CD4-positive, alpha-beta T cell (primary cell): ENCODE data around the gene TSC2. TPM values are rescaled to one million over a fixed set of nuclear protein-coding genes. Genes with fewer than 3 reads are reported as not detected.

Experiments
- ATAC-seq: fragments of 200-7000 bp; cut with Tn5 transposase; one replicate; pipeline ENCODE4 v1.10.0; 2022; ENCODE audit warnings: mild to moderate bottlenecking; ENCODE audit not compliant: poor library complexity
- CTCF ChIA-PET: fragments of 350-600 bp; sonication (Branson Sonifier 250); formaldehyde crosslinking; loops from one replicate; lab custom pipeline; 2021; ENCODE audit warnings: antibody characterized with exemption, inconsistent platforms; lab: Charles Lee
- POLR2A ChIA-PET: fragments of 350-600 bp; sonication (Branson Sonifier 250); formaldehyde crosslinking; loops from one replicate; lab custom pipeline; 2021; ENCODE audit warnings: antibody characterized with exemption, inconsistent platforms; lab: Charles Lee
- DNase-seq, 14 experiments: peaks; one replicate each; pipeline ENCODE4 v3.0.0-alpha.2; 2013 to 2020; ENCODE audit warnings: mixed read lengths in 2 of 14
- H3K27ac ChIP-seq, 2 donors: one replicate each; pipeline versions ENCODE4 v1.5.1 to v1.7.0; 2013; ENCODE audit warnings: low read length in 2 of 2, low read depth in 1 of 2, mild to moderate bottlenecking in 1 of 2
- H3K27me3 ChIP-seq, 2 experiments: 1 replicate in 1 of 2; 2 replicates in 1 of 2; pipeline versions ENCODE4 v1.6.1 to v1.7.0; 2013; ENCODE audit warnings: low read length in 2 of 2, control low read depth in 1 of 2, mild to moderate bottlenecking in 1 of 2, moderate library complexity in 1 of 2; ENCODE audit not compliant: insufficient read depth in 2 of 2, control insufficient read depth in 1 of 2
- H3K36me3 ChIP-seq: one replicate; pipeline ENCODE4 v1.6.1; 2013; ENCODE audit warnings: low read length, control low read depth; ENCODE audit not compliant: insufficient read depth
- H3K4me1 ChIP-seq: one replicate; pipeline ENCODE4 v1.6.1; 2013; ENCODE audit warnings: low read length, control low read depth; ENCODE audit not compliant: insufficient read depth
- H3K4me3 ChIP-seq: one replicate; pipeline ENCODE4 v1.5.1; 2013; ENCODE audit warnings: mild to moderate bottlenecking, low read length, moderate library complexity
- H3K9me3 ChIP-seq, 2 experiments: 1 replicate in 1 of 2; 2 replicates in 1 of 2; pipeline versions ENCODE4 v1.6.1 to v1.7.0; 2013; ENCODE audit warnings: low read length in 2 of 2, mild to moderate bottlenecking in 2 of 2, control low read depth in 1 of 2, moderate library complexity in 1 of 2; ENCODE audit not compliant: control insufficient read depth in 1 of 2, insufficient read depth in 1 of 2
- H3K27ac Mint-ChIP-seq: one replicate; pipeline ENCODE4 v1.8.0; 2020; ENCODE audit warnings: mixed read lengths
- H3K27me3 Mint-ChIP-seq: one replicate; pipeline ENCODE4 v1.8.0; 2021; ENCODE audit warnings: mixed read lengths
- H3K36me3 Mint-ChIP-seq: one replicate; pipeline ENCODE4 v1.8.0; 2021; ENCODE audit warnings: low read depth, mixed read lengths
- H3K4me1 Mint-ChIP-seq: one replicate; pipeline ENCODE4 v1.8.0; 2021; ENCODE audit warnings: low read depth, mixed read lengths
- H3K4me3 Mint-ChIP-seq: one replicate; pipeline ENCODE4 v1.8.0; 2020; ENCODE audit warnings: mild to moderate bottlenecking, mixed read lengths
- H3K9me3 Mint-ChIP-seq: one replicate; pipeline ENCODE4 v1.8.0; 2020; ENCODE audit warnings: mixed read lengths
- intact Hi-C, 2 experiments: fragments of 100-400 bp; cut with DNase I in 1 of 2; cut with micrococcal nuclease in 1 of 2; formaldehyde crosslinking; loops; one replicate each; pipeline versions ENCODE4 v1.15.1 to v1.9.0; 2023 to 2025; cut with DNase I, micrococcal nuclease
- total RNA-seq, 174 experiments: library from RNA in 2 of 174; stranded (reverse) in 2 of 174; gene quantifications; one replicate each; pipeline ENCODE4 v1.2.3 and lab custom pipeline; 2021 to 2026
- TF ChIP-seq, protein P1 (sequence below): fragments of 200-600 bp; IDR thresholded peaks from one replicate; pipeline ENCODE4 v1.8.0; 2022; ENCODE audit warnings: antibody characterized with exemption, mild to moderate bottlenecking

TSC2 gene
- total RNA-seq, 2 experiments from 2014 or later = 83.0 to 85.0 TPM

DNA sequence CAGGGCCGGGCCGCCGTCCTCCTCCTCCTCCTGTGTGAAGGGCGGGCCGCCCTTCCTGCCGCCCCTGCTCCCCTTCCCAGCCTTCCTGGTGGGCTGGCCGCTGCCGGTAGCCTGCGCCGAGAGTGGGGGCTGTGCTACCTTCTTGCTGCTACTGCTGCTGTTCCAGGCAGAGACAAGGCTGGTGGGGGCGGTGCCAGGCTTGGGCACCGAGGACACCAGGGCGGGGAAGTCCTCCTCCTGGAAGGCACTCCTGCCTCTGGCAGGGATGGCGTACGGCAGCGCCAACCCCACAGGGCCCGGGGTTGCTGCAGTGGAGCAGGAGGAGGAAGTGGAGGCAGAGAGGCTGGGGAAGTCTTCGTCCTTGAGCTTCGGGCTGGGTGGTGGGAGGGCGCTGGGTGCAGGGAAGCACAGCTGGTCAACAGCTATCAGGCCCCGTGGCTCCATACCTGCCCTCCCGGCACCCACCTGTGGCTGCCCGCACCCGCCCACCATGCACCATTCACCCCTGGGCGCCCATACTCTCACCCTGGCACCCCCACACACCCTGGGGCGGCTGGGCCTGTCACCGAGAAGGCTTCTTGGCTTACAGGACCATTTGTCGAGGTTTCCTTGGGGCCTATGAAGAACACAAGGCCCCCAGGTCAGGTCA, 47.8 kb upstream of the TSC2 start:
- peaks cover 62% of the 10 kb centered on the region for H3K36me3 ChIP-seq
- no peak overlapping the region for H3K4me3 ChIP-seq
- ChIA-PET POLR2A (no interaction called here), CTCF (no interaction called here)
- Mint-ChIP-seq H3K4me3 (no peak overlapping the region), H3K36me3 (peaks cover 38% of the 10 kb centered on the region), H3K27ac (no peak overlapping the region), H3K9me3 (no peaks in the 10 kb centered on the region), H3K27me3 (no peaks in the 10 kb centered on the region), H3K4me1 (no peaks in the 10 kb centered on the region)
- peaks cover 18% of the 10 kb centered on the region for H3K4me1 ChIP-seq
- no peak for DNase-seq
- ATAC-seq = no peak
- no peaks in the 10 kb centered on the region for H3K9me3 ChIP-seq
- H3K27ac ChIP-seq = no peak overlapping the region
- TF ChIP-seq, protein P1, sequence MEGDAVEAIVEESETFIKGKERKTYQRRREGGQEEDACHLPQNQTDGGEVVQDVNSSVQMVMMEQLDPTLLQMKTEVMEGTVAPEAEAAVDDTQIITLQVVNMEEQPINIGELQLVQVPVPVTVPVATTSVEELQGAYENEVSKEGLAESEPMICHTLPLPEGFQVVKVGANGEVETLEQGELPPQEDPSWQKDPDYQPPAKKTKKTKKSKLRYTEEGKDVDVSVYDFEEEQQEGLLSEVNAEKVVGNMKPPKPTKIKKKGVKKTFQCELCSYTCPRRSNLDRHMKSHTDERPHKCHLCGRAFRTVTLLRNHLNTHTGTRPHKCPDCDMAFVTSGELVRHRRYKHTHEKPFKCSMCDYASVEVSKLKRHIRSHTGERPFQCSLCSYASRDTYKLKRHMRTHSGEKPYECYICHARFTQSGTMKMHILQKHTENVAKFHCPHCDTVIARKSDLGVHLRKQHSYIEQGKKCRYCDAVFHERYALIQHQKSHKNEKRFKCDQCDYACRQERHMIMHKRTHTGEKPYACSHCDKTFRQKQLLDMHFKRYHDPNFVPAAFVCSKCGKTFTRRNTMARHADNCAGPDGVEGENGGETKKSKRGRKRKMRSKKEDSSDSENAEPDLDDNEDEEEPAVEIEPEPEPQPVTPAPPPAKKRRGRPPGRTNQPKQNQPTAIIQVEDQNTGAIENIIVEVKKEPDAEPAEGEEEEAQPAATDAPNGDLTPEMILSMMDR = no peak
- no peaks in the 10 kb centered on the region for H3K27me3 ChIP-seq
- intact Hi-C loops = no loop called here

DNA sequence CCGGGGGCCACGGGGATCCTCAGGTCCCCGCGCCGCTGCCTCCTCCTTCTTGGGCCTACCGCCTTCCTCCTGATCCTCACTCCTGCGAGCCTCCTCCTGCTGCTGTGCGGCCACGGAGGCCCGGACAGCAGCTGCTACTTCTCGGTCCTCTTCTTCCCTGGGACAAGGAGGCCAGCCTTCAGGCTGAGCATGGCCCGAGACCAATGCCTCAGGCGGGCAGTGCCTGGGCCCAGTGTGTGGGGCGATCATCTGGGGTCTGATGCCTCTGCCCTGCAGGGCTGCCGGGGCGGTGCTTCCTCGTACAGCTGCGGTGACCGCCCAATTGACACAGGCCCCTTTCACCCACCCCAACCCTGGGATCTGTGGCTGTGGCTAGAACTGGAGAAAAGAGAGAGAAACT, 46.8 kb upstream of the TSC2 start:
- H3K27me3 Mint-ChIP-seq = no peaks in the 10 kb centered on the region
- peaks cover 6% of the 10 kb centered on the region for H3K4me1 Mint-ChIP-seq
- H3K4me3 Mint-ChIP-seq = no peak overlapping the region
- peaks cover 27% of the 10 kb centered on the region for H3K4me1 ChIP-seq
- H3K27ac Mint-ChIP-seq = no peak overlapping the region
- no peak for DNase-seq
- H3K9me3 Mint-ChIP-seq = no peaks in the 10 kb centered on the region
- ATAC-seq = no peak
- H3K27me3 ChIP-seq = no peaks in the 10 kb centered on the region
- H3K27ac ChIP-seq = no peak overlapping the region
- TF ChIP-seq, protein P1 = no peak
- H3K4me3 ChIP-seq = no peak overlapping the region
- CTCF ChIA-PET = no interaction called here
- POLR2A ChIA-PET = no interaction called here
- H3K36me3 ChIP-seq = peaks cover 64% of the 10 kb centered on the region
- H3K36me3 Mint-ChIP-seq = peaks cover 38% of the 10 kb centered on the region
- no peaks in the 10 kb centered on the region for H3K9me3 ChIP-seq
- intact Hi-C loops = no loop called here

DNA sequence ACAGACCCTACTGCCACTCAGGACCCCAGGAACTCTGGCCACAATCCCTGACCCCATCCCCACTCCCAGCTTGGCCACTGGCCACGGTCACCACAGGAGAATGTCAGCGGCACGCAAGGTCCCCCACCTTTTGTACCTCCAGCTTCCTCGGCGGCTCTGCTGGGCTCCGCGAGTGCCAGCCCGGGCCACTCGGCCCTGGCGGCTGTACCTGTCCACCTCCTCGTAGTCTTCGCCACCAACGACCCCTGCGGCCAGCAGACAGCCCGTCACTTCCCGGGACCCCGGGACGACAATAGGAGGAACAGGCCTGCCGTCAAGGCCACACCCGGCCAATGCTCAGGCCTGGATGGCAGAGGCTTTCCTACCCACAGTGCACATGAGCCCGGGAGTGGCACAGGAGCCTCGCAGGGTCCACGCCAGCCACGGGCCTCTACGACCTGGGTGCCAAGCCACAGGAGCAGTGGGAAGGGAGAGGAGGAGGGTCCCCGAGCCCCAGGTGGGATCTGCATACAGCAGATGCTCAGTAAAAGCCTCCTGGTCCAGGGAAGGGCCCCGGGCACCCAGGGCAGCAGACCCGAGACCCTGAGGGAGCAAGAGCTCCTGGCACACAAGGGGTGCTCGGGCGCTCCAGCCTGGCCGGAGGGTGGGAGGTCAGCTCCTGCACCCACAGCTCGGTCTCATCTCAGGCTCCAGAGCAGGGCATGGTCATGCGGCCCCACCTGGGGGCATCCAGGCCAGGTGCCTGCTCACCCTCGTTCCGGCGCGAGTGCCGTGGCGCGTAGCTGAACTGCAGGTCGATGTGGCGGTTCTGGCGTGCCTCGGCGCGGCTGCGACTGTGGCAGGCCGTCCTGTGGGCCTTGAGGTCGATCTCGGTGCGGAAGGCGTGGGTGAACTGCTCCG, 46.1 kb upstream of the TSC2 start:
- Histone ChIP-seq H3K36me3 (peaks cover 64% of the 10 kb centered on the region), H3K9me3 (no peaks in the 10 kb centered on the region), H3K4me1 (peaks cover 34% of the 10 kb centered on the region), H3K4me3 (no peak overlapping the region), H3K27me3 (no peaks in the 10 kb centered on the region), H3K27ac (no peak overlapping the region)
- H3K4me3 Mint-ChIP-seq = no peak overlapping the region
- H3K27ac Mint-ChIP-seq = no peak overlapping the region
- DNase-seq (no peak), ATAC-seq (no peak)
- CTCF ChIA-PET = no interaction called here
- intact Hi-C loops = no loop called here
- TF ChIP-seq, protein P1 = no peak
- peaks cover 12% of the 10 kb centered on the region for H3K4me1 Mint-ChIP-seq
- POLR2A ChIA-PET = no interaction called here
- peaks cover 38% of the 10 kb centered on the region for H3K36me3 Mint-ChIP-seq
- H3K9me3 Mint-ChIP-seq = no peaks in the 10 kb centered on the region
- H3K27me3 Mint-ChIP-seq = no peaks in the 10 kb centered on the region
